ENCODE measurements around the gene CEP250. TPM values are rescaled to one million over a fixed set of nuclear protein-coding genes. Genes with fewer than 3 reads are reported as not detected.

CEP250 gene
- total and polyA plus RNA-seq, 2 of the 4 experiments (the other 2 are of a cell fraction), result 22.7 to 35.1 TPM

DNA sequence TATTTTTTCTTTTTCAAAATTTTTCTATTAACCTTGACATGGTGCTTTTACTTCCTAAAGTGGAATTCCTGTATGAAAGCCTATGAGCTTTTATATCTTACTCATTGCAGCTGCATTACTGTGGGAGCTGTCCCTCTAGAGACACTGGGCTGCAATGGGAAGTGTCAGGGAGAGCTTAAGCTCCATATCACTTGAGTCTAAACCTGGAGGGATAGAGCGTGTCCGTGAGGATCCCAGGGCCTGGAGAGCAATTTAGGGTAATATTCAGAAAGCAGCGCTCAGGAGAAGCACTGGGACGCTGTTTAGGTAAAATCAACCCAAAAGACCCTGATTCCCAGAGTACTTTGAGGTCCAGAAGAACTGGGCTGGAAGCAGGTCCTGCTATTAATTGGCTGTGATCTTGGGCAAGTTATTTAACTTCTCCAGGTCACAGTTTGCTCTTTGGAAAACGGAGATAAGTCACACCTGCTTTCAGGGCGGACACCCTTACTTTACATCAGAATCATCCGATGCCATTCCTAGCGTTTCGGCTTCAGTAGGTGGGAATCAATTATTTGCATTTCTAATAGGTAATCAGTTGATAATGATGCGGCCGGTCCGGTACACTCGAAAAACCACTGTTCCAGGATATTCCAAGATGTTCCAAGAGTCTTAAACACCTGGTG lies 85.9 kb downstream of the CEP250 start:
- H3K4me3 ChIP-seq (ENCODE audit: insufficient read depth, low read depth, low read length), result peak overlapping the region; percentile 40
- 0 out of 2 replicates have a peak overlapping the region, but pooled peaks have one; percentile 25 for H3K23ac ChIP-seq (ENCODE audit: low read depth, low read length)
- in situ Hi-C loops (cut with MboI; ENCODE audit: low sequenced_read_pairs) (no loop called here), intact Hi-C loops (cut with micrococcal nuclease) (no loop called here), dilution Hi-C loops (cut with HindIII; ENCODE audit: low sequenced_read_pairs, unreplicated experiment) (no loop called here)
- no peaks in the 10 kb centered on the region for H4K20me1 ChIP-seq (ENCODE audit: insufficient read depth, low read length)
- 0 out of 2 replicates have a peak overlapping the region, but pooled peaks have one; percentile 34 for H3K4ac ChIP-seq (ENCODE audit: low read depth, low read length)
- no peak for ATAC-seq (ENCODE audit: low read depth)
- no peak overlapping the region for H3K56ac ChIP-seq (ENCODE audit: extremely low read depth, insufficient read depth, low read length)
- peak overlapping the region; percentile 37 to 85; a peak in 2 of 4 replicates for H4K8ac ChIP-seq (ENCODE audit: low read depth in 2 of 2, low read length in 2 of 2)
- DNase-seq, result no peak
- H4K91ac ChIP-seq (ENCODE audit: insufficient read depth, low read depth, low read length), result no peak overlapping the region; the same call in 1 of the 2 replicates
- H3K9me3 ChIP-seq (ENCODE audit: control insufficient read depth, insufficient read depth, low read length), result no peaks in the 10 kb centered on the region
- H3K27me3 ChIP-seq (ENCODE audit: control insufficient read depth, insufficient read depth, low read length), result no peaks in the 10 kb centered on the region
- H2AFZ ChIP-seq (replicated peaks; ENCODE audit: low read length, poor library complexity), result peak overlapping the region; percentile 98
- H4K5ac ChIP-seq (ENCODE audit: low read depth, low read length), result no peak overlapping the region
- H2BK20ac ChIP-seq (ENCODE audit: low read depth, low read length), result no peak overlapping the region
- H3K4me2 ChIP-seq (ENCODE audit: low read depth, low read length), result peak overlapping the region; percentile 91
- H3K27ac ChIP-seq (ENCODE audit: insufficient read depth, low read length), result no peak overlapping the region
- WGBS, 2 experiments (ENCODE audit: extremely low coverage in 2 of 2, insufficient read length in 1 of 2), result no CpG with 5 or more reads among the region's 13 CpGs
- H3K79me1 ChIP-seq (ENCODE audit: low read depth in 1 of 2, low read length in 2 of 2), result peaks cover 12 to 28% of the 10 kb centered on the region in 2 experiments
- H2BK15ac ChIP-seq (ENCODE audit: low read depth, low read length), result no peak overlapping the region
- H2AK5ac ChIP-seq (ENCODE audit: low read depth, low read length), result no peak overlapping the region
- no peak overlapping the region for H2BK5ac ChIP-seq (ENCODE audit: low read depth, low read length, poor library complexity, severe bottlenecking)
- POLR2A ChIA-PET (ENCODE audit: unreplicated experiment), result interaction anchor here (0.5 kb wide), 1 partner anchor 62 kb away, joined by 3 read pairs; no protein-coding TSS in a partner anchor
- H3K9me1 ChIP-seq (ENCODE audit: insufficient read depth, low read length), result peaks cover 13% of the 10 kb centered on the region
- no peak overlapping the region for H2BK120ac ChIP-seq (ENCODE audit: low read depth, low read length)
- H3K4me1 ChIP-seq (ENCODE audit: control insufficient read depth, insufficient read depth, low read length), result peaks cover 5% of the 10 kb centered on the region
- CTCF ChIA-PET, result interaction anchor here (0.9 kb wide), 1 partner anchor 11 kb away, joined by 4 read pairs; no protein-coding TSS in a partner anchor
- no TSS peak for BruUV-seq (replicated peaks)
- peak overlapping the region; percentile 46; the same call in 1 of the 2 replicates for H3K14ac ChIP-seq (replicated peaks; ENCODE audit: low read depth, low read length)
- no peak overlapping the region for H3K18ac ChIP-seq (ENCODE audit: low read depth, low read length)
- no peak overlapping the region for H2AK9ac ChIP-seq (replicated peaks; ENCODE audit: low read depth, low read length, poor library complexity)
- H3K36me3 ChIP-seq (ENCODE audit: control insufficient read depth, insufficient read depth, low read length), result peaks cover 8% of the 10 kb centered on the region
- H3K9ac ChIP-seq (ENCODE audit: low read depth, low read length), result peak overlapping the region; percentile 56; the same call in 1 of the 2 replicates
- TF ChIP-seq MXI1 (IDR thresholded peaks at IDR 0.05; ENCODE audit: borderline replicate concordance, low read depth, low read length) (no peak), RCOR1 (IDR thresholded peaks at IDR 0.05; ENCODE audit: insufficient replicate concordance, low read length) (no peak), CHD1 (IDR thresholded peaks at IDR 0.05; ENCODE audit: low read depth, low read length) (no peak), CEBPB (IDR thresholded peaks at IDR 0.05; ENCODE audit: low read depth, low read length) (no peak), RAD21 (IDR thresholded peaks at IDR 0.05; ENCODE audit: low read length) (no peak), NFE2L2 (IDR thresholded peaks at IDR 0.05; ENCODE audit: low read depth, low read length) (no peak), MAZ (IDR thresholded peaks at IDR 0.05; ENCODE audit: borderline replicate concordance, low read depth, low read length) (no peak), SMC3 (IDR thresholded peaks at IDR 0.05; ENCODE audit: low read depth, low read length) (no peak), POLR2A (IDR thresholded peaks at IDR 0.05; ENCODE audit: low read depth, low read length) (no peak), FOS (IDR thresholded peaks at IDR 0.05; ENCODE audit: low read depth, low read length) (no peak), BHLHE40 (IDR thresholded peaks at IDR 0.05; ENCODE audit: low read depth, low read length) (no peak), MAFK (IDR thresholded peaks at IDR 0.05; ENCODE audit: low read depth, low read length) (no peak)
- TF ChIP-seq, protein P1, sequence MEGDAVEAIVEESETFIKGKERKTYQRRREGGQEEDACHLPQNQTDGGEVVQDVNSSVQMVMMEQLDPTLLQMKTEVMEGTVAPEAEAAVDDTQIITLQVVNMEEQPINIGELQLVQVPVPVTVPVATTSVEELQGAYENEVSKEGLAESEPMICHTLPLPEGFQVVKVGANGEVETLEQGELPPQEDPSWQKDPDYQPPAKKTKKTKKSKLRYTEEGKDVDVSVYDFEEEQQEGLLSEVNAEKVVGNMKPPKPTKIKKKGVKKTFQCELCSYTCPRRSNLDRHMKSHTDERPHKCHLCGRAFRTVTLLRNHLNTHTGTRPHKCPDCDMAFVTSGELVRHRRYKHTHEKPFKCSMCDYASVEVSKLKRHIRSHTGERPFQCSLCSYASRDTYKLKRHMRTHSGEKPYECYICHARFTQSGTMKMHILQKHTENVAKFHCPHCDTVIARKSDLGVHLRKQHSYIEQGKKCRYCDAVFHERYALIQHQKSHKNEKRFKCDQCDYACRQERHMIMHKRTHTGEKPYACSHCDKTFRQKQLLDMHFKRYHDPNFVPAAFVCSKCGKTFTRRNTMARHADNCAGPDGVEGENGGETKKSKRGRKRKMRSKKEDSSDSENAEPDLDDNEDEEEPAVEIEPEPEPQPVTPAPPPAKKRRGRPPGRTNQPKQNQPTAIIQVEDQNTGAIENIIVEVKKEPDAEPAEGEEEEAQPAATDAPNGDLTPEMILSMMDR (conservative IDR thresholded peaks at IDR 0.05; ENCODE audit: low read depth, low read length), result no peak
- TF ChIP-seq, protein P2, sequence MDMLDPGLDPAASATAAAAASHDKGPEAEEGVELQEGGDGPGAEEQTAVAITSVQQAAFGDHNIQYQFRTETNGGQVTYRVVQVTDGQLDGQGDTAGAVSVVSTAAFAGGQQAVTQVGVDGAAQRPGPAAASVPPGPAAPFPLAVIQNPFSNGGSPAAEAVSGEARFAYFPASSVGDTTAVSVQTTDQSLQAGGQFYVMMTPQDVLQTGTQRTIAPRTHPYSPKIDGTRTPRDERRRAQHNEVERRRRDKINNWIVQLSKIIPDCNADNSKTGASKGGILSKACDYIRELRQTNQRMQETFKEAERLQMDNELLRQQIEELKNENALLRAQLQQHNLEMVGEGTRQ (IDR thresholded peaks at IDR 0.05; ENCODE audit: low read depth, low read length), result no peak
- TF ChIP-seq, protein P3, sequence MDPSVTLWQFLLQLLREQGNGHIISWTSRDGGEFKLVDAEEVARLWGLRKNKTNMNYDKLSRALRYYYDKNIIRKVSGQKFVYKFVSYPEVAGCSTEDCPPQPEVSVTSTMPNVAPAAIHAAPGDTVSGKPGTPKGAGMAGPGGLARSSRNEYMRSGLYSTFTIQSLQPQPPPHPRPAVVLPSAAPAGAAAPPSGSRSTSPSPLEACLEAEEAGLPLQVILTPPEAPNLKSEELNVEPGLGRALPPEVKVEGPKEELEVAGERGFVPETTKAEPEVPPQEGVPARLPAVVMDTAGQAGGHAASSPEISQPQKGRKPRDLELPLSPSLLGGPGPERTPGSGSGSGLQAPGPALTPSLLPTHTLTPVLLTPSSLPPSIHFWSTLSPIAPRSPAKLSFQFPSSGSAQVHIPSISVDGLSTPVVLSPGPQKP (IDR thresholded peaks at IDR 0.05; ENCODE audit: borderline replicate concordance, low read depth, low read length), result no peak
